Measurements from ENCODE around the gene RABAC1. TPM values are rescaled to one million over a fixed set of nuclear protein-coding genes. Genes with fewer than 3 reads are reported as not detected.

The RABAC1 gene
- polyA plus RNA-seq, 1 donor from 2014 or later = 290 TPM

GRCh38 chr19:42005504-42005903, 46.4 kb upstream of the RABAC1 start:
- TF ChIP-seq RAD21 (conservative IDR thresholded peaks at IDR 0.05) = no peak
- TF ChIP-seq POLR2AphosphoS5 (IDR thresholded peaks at IDR 0.05) = no peak
- TF ChIP-seq REST (IDR thresholded peaks at IDR 0.05; ENCODE audit: borderline replicate concordance) = no peak
- no peak for TF ChIP-seq EP300 (conservative IDR thresholded peaks at IDR 0.05; ENCODE audit: poor library complexity, severe bottlenecking)
- no peak for TF ChIP-seq CTCF (IDR thresholded peaks at IDR 0.05; ENCODE audit: poor library complexity, severe bottlenecking)
- H3K9me2 ChIP-seq (ENCODE audit: insufficient read depth, low read length) = no peaks in the 10 kb centered on the region
- H3K4me2 ChIP-seq (ENCODE audit: low read length) = no peak overlapping the region
- no peak overlapping the region for H2AFZ ChIP-seq (ENCODE audit: low read depth, low read length)
- H3K79me2 ChIP-seq (replicated peaks; ENCODE audit: insufficient read depth, low read length) = no peaks in the 10 kb centered on the region
- no peaks in the 10 kb centered on the region for H3K9me3 ChIP-seq (ENCODE audit: low read length)
- no peaks in the 10 kb centered on the region for H4K20me1 ChIP-seq (ENCODE audit: insufficient read depth)
- H3K36me3 ChIP-seq (ENCODE audit: insufficient read depth, low read length) = peaks cover 8% of the 10 kb centered on the region
- no peak overlapping the region for H3K27ac ChIP-seq (ENCODE audit: low read length)
- H3K9ac ChIP-seq (ENCODE audit: low read length) = no peak overlapping the region
- H3F3A ChIP-seq (ENCODE audit: insufficient read depth, low read length, poor library complexity, severe bottlenecking) = no peaks in the 10 kb centered on the region
- H3K27me3 ChIP-seq (ENCODE audit: insufficient read depth, low read depth, low read length) = peaks cover 7% of the 10 kb centered on the region
- H3K4me3 ChIP-seq (ENCODE audit: low read length) = no peak overlapping the region

GRCh38 chr19:42003506-42004294, 44.6 kb upstream of the RABAC1 start:
- H3K9ac ChIP-seq (ENCODE audit: low read length) = no peak overlapping the region
- peaks cover 8% of the 10 kb centered on the region for H3K36me3 ChIP-seq (ENCODE audit: insufficient read depth, low read length)
- no peaks in the 10 kb centered on the region for H3K79me2 ChIP-seq (replicated peaks; ENCODE audit: insufficient read depth, low read length)
- H4K20me1 ChIP-seq (ENCODE audit: insufficient read depth) = no peaks in the 10 kb centered on the region
- no peaks in the 10 kb centered on the region for H3K9me2 ChIP-seq (ENCODE audit: insufficient read depth, low read length)
- TF ChIP-seq EP300 (conservative IDR thresholded peaks at IDR 0.05; ENCODE audit: poor library complexity, severe bottlenecking) (no peak), CTCF (IDR thresholded peaks at IDR 0.05; ENCODE audit: poor library complexity, severe bottlenecking) (no peak), SMC3 (conservative IDR thresholded peaks at IDR 0.05; ENCODE audit: poor library complexity) (no peak), MXI1 (conservative IDR thresholded peaks at IDR 0.05; ENCODE audit: poor library complexity, severe bottlenecking) (no peak), POLR2AphosphoS5 (IDR thresholded peaks at IDR 0.05) (no peak), TAF1 (IDR thresholded peaks at IDR 0.05; ENCODE audit: low read depth) (no peak), EZH2 (IDR thresholded peaks at IDR 0.05; ENCODE audit: borderline replicate concordance, insufficient read depth, low read length, poor library complexity, severe bottlenecking) (no peak), REST (IDR thresholded peaks at IDR 0.05; ENCODE audit: borderline replicate concordance) (no peak), RAD21 (conservative IDR thresholded peaks at IDR 0.05) (no peak)
- H2AFZ ChIP-seq (ENCODE audit: low read depth, low read length) = no peak overlapping the region
- no peak overlapping the region for H3K4me2 ChIP-seq (ENCODE audit: low read length)
- H3K9me3 ChIP-seq (ENCODE audit: low read length) = no peaks in the 10 kb centered on the region
- H3F3A ChIP-seq (ENCODE audit: insufficient read depth, low read length, poor library complexity, severe bottlenecking) = peaks cover 3% of the 10 kb centered on the region
- no peak overlapping the region for H3K27ac ChIP-seq (ENCODE audit: low read length)
- peaks cover 9% of the 10 kb centered on the region for H3K27me3 ChIP-seq (ENCODE audit: insufficient read depth, low read depth, low read length)
- H3K4me3 ChIP-seq (ENCODE audit: low read length) = no peak overlapping the region
